GM10248 (cell line): ENCODE data around the gene HEY2.
"Not testable (repeated sequence)": the region's sequence is repeated elsewhere in the genome, so short reads cannot be mapped to it uniquely, and the experiment has no call there.

ENCODE experiments used
- CTCF ChIA-PET: fragments of 300-600 bp; sonication (Branson Sonifier 250); formaldehyde crosslinking; extraction: SDS; loops from one replicate; lab custom pipeline; 2021; ENCODE audit warnings: antibody characterized with exemption; lab: Yijun Ruan, JAX
- POLR2A ChIA-PET: fragments of 350-650 bp; sonication (Branson Sonifier 250); formaldehyde crosslinking; extraction: SDS; loops from one replicate; lab custom pipeline; 2020; ENCODE audit warnings: antibody characterized with exemption; lab: Yijun Ruan, JAX
- DNase-seq: peaks from one replicate; pipeline ENCODE4 v3.0.0; 2012; ENCODE audit errors: extremely low spot score
- TF ChIP-seq, protein P1 (sequence below): IDR thresholded peaks from 2 replicates; pipeline ENCODE4 v1.5.1; 2012; ENCODE audit warnings: mild to moderate bottlenecking, low read depth; ENCODE audit errors: extremely low read depth, missing control alignments, control extremely low read depth

Gene HEY2

DNA sequence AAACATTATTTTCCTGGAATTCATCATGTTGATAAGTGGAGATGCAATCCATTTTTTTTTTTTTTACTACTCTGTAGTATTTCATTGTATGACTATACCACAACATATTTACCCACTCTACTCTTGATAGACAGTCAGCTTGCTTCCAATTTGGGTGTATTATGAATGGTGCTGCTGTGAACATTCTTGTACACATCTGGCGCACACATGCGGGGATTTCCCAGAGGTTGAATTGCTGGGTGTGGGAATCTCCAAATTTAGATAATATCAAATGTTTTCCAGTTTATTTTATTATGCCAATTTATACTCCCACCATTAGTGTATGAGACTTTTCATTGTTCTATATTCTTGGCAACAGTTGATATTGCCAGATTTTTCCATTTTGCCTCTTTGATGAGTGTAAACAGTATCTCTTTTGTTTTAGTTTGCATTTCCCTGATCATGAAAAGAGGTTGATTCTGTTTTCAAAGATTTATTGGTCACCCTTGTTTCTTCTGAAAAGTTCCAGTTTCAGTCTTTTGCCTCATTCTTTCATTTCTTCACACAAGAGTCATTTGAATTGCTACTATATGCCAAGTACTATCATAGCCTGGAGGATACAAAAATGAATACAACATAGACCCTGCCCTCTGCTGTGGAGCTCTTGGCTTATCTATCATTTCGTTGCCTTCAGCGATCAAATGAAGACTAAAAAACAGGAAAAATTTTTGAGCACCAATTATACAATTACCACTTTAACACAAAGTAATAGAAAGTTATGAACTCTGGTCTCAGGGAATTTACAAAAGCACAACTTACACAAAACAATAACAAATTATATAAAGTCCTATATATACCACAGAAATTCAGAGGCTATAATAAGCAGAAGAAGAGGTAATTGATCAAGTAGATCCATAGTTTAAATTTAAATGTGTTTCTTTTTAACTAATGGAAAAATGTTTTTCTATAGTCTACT, 24.2 kb downstream of the HEY2 start:
- no peak for DNase-seq
- ChIA-PET POLR2A (no interaction called here), CTCF (no interaction called here)
- TF ChIP-seq, protein P1, sequence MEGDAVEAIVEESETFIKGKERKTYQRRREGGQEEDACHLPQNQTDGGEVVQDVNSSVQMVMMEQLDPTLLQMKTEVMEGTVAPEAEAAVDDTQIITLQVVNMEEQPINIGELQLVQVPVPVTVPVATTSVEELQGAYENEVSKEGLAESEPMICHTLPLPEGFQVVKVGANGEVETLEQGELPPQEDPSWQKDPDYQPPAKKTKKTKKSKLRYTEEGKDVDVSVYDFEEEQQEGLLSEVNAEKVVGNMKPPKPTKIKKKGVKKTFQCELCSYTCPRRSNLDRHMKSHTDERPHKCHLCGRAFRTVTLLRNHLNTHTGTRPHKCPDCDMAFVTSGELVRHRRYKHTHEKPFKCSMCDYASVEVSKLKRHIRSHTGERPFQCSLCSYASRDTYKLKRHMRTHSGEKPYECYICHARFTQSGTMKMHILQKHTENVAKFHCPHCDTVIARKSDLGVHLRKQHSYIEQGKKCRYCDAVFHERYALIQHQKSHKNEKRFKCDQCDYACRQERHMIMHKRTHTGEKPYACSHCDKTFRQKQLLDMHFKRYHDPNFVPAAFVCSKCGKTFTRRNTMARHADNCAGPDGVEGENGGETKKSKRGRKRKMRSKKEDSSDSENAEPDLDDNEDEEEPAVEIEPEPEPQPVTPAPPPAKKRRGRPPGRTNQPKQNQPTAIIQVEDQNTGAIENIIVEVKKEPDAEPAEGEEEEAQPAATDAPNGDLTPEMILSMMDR, result no peak

DNA sequence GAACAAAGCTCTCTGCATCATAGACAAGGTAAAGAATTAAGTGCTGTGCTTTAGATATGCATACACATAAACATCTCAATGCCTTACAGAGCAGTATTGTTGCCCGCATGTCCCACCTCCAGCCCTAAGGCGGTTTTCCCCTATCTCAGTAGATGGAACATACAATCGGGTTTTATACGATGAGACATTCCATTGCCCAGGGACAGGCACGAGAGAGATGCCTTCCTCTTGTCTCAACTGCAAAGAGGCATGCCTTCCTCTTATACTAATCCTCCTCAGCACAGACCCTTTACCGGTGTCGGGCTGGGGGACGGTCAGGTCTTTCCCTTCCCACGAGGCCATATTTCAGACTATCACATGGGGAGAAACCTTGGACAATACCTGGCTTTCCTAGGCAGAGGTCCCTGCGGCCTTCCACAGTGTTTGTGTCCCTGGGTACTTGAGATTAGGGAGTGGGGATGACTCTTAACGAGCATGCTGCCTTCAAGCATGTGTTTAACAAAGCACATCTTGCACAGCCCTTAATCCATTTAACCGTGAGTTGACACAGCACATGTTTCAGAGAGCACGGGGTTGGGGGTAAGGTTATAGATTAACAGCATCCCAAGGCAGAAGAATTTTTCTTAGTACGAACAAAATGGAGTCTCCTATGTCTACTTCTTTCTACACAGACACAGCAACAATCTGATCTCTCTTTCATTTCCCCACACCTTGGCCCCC, 26.8 kb downstream of the HEY2 start:
- POLR2A ChIA-PET, DNase-seq, CTCF ChIA-PET: not testable (repeated sequence)

- ChIA-PET CTCF (interaction anchor here (0.7 to 3.4 kb wide), 11 partner anchors 10 to 469 kb away, joined by 3 to 53 read pairs (median 5); partner anchors contain the start of genes HINT3, NCOA7 and TRMT11), POLR2A (interaction anchor here (1.9 kb wide), 1 partner anchor 10 kb away, joined by 16 read pairs; the partner anchor contains the start of gene NCOA7)
- TF ChIP-seq, protein P1, result no peak
- peak; percentile 86 for DNase-seq
These were observed 30.6 kb downstream of the HEY2 start for GRCh38 chr6:125779924-125780539.

DNA sequence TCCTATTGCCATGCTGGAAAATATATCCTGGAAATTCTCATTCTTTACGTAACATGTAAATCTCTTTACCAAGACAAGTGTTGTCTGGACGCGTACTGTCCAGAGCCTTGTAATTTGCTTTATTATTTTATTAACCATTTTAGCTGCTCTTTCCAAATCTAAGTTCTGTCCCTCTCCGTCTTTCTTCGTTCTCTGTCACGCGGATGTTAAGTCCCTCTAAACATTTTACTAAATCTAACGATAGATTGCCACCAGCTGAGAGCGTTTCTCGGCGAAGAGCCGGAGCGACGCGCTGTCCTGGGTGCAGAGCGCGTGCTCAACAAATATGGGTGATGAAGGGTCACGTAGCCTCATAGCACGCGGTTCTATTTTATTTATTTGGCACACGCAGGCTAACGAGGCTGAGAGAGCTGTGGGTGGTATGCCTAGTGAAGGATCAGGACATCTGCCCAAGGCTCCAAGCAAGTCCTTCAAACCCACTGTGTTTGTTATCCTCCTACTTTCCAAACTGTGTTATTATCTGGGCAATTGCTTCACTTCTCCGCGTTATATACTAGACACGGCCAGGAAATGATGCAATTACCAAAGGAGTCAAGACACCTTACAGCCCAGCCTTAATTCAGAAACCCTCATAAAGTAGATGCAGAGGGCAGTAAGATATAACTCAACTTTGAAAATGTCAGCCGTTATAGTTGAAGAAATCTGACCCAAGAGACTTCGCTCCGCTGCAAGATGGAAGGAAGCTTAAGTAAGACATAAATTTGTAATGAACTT, 31.3 kb downstream of the HEY2 start:
- POLR2A ChIA-PET, result interaction anchor here (1.9 kb wide), 1 partner anchor 10 kb away, joined by 16 read pairs; the partner anchor contains the start of gene NCOA7
- CTCF ChIA-PET, result interaction anchor here (0.7 to 3.4 kb wide), 19 partner anchors 10 to 479 kb away, joined by 3 to 53 read pairs (median 4); partner anchors contain the start of genes HDDC2, HINT3, NCOA7 and TRMT11
- TF ChIP-seq, protein P1, result no peak
- peak; percentile 56 for DNase-seq

DNA sequence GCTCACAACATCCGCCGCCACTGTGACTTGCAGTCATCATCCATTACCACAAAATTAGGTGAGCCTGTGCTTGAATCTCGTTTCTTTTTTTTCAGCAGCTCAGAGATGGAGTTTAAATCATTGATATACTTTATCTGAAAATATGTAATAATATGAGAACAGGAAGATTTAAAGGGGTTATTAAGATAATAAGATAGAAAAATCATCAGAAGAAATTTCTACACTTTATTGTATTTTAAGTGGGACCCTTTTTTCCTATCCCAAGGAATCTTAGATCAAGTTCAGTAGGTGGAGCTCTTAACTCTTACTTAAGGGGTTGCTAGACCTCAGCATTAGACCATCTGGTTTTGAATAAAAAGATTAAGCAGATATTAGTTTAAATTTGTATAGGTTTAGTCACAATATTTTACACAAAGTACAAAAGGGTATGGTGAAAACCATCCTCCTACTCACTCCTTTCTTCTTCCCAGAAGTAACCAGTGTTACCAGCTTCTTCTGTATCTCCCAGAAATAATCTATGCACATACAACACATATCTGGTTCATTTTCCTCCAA, 32.0 kb downstream of the HEY2 start:
- DNase-seq, result peak; percentile 30
- ChIA-PET CTCF (interaction anchor here (0.7 to 3.4 kb wide), 17 partner anchors 9 to 480 kb away, joined by 3 to 53 read pairs (median 4); partner anchors contain the start of genes HDDC2, HINT3, NCOA7 and TRMT11), POLR2A (interaction anchor here (1.9 kb wide), 1 partner anchor 9 kb away, joined by 16 read pairs; the partner anchor contains the start of gene NCOA7)
- TF ChIP-seq, protein P1, result peak; percentile 12

- DNase-seq, result no peak
These were observed 34.9 kb downstream of the HEY2 start for GRCh38 chr6:125784365-125784764.

More at GRCh38 chr6:125784365-125784764, 34.9 kb downstream of the HEY2 start:
- CTCF ChIA-PET, result interaction anchor here (0.9 to 17.5 kb wide), 5 partner anchors 10 to 472 kb away, joined by 3 to 241 read pairs (median 4); partner anchors contain the start of gene HINT3
- POLR2A ChIA-PET, result no interaction called here
- TF ChIP-seq, protein P1, result no peak
